Uterus (tissue), 2 donors: Measurements from ENCODE around the gene TUSC2.

Experiments used
- CTCF ChIP-seq, 4 experiments: fragments of 200-600 bp in 2 of 4; fragments of 450-650 bp in 2 of 4; sonication (generic) in 2 of 4; IDR thresholded peaks; one replicate each; pipeline ENCODE4 v1.5.1; 2016 to 2019; ENCODE audit warnings: antibody characterized with exemption in 4 of 4, mild to moderate bottlenecking in 2 of 4, moderate library complexity in 1 of 4
- POLR2A ChIP-seq, 2 donors: fragments of 450-650 bp; IDR thresholded peaks; one replicate each; pipeline ENCODE4 v1.6.1; 2016; ENCODE audit warnings: antibody characterized with exemption in 2 of 2, mild to moderate bottlenecking in 1 of 2, moderate library complexity in 1 of 2

DNA sequence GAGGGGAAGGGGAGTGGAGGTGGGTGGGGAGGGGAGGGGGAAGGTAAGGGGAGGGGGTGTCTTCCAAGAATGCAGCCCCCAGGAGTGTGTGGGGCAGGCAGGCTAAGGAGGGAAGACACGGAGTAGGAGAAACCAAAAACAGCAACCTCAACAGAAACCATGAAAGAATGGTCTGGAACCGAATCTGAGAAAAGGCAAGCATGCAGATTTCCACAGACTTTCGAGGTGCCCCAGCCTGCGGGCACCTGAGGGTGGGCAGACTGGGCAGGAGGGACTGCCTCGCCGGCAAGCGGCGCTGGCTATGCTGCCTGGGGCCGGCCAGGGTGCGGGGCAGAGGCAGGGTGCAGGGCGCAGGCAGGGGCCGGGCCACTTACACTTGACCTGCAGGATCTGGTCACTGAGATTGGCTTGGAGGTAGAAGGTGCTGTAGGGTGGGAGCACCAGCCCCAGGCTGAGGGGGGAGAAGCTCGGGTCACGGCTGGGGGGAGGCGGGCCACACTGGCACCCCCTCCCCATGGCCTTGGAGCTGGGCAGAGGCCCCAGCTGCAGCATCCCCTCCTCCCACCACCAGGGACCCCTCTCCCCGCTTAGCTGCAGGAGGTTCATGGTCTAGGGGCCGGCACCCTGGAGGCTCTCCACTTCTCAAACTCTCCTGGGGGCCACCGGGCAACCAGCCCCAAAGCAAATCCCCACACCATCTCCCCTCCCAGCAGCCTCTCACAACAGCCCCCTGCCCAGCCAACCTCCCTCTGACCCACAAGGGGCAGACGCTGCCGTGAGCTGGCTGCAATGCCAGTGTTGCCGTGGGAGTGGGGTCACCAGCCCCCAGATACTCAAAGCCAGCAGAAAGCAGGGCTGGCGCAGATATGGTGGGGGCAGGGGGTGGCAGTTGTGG is 46.6 kb upstream of the TUSC2 start:
- TF ChIP-seq CTCF (IDR thresholded peaks at IDR 0.05) (no peak), POLR2A (IDR thresholded peaks at IDR 0.05) (no peak)
